Activated T-cell treated with anti-CD3 and anti-CD28 coated beads, Interleukin-2, amount 50 U/mL, for 4 hours (primary cell): ENCODE results near the gene PLOD3. TPM values are rescaled to one million over a fixed set of nuclear protein-coding genes. Genes with fewer than 3 reads are reported as not detected.

Source experiments
- ATAC-seq, 2 donors: fragments of 200-7000 bp; cut with Tn5 transposase; one replicate each; pipeline ENCODE4 v1.10.0; 2021
- DNase-seq: peaks from one replicate; pipeline ENCODE4 v3.0.0-alpha.2; 2020
- H3K27me3 Mint-ChIP-seq: one replicate; pipeline ENCODE4 v1.8.0; 2021; ENCODE audit warnings: low read depth, mixed read lengths
- H3K36me3 Mint-ChIP-seq: one replicate; pipeline ENCODE4 v1.8.0; 2022; ENCODE audit warnings: mixed read lengths; ENCODE audit not compliant: insufficient read depth
- H3K4me1 Mint-ChIP-seq: one replicate; pipeline ENCODE4 v1.8.0; 2021; ENCODE audit warnings: low read depth, mixed read lengths
- H3K4me3 Mint-ChIP-seq: one replicate; pipeline ENCODE4 v1.8.0; 2021; ENCODE audit warnings: mild to moderate bottlenecking, moderate library complexity, mixed read lengths
- H3K9me3 Mint-ChIP-seq: one replicate; pipeline ENCODE4 v1.8.0; 2021; ENCODE audit warnings: mixed read lengths
- total RNA-seq, 3 donors: library from RNA; stranded (reverse); gene quantifications; one replicate each; pipeline ENCODE4 v1.2.1, GENCODE V29; 2021

The PLOD3 gene
- total RNA-seq, 3 donors from 2014 or later: 30.1 to 38.9 (median 33.2) TPM

- Mint-ChIP-seq H3K9me3 (no peaks in the 10 kb centered on the region), H3K36me3 (no peaks in the 10 kb centered on the region), H3K4me3 (no peak overlapping the region), H3K4me1 (no peaks in the 10 kb centered on the region), H3K27me3 (peaks cover 22% of the 10 kb centered on the region)
- ATAC-seq (no peak), DNase-seq (no peak)
These were observed 30.4 kb downstream of the PLOD3 start for GRCh38 chr7:101186844-101187428.

- H3K36me3 Mint-ChIP-seq: no peaks in the 10 kb centered on the region
- H3K4me1 Mint-ChIP-seq: no peaks in the 10 kb centered on the region
- no peaks in the 10 kb centered on the region for H3K9me3 Mint-ChIP-seq
- DNase-seq (no peak), ATAC-seq (no peak)
- no peak overlapping the region for H3K4me3 Mint-ChIP-seq
- H3K27me3 Mint-ChIP-seq: peaks cover 26% of the 10 kb centered on the region
These were observed 31.2 kb downstream of the PLOD3 start for GRCh38 chr7:101186194-101186593.

GRCh38 chr7:101185258-101185839, 32.0 kb downstream of the PLOD3 start:
- peaks cover 33% of the 10 kb centered on the region for H3K27me3 Mint-ChIP-seq
- no peaks in the 10 kb centered on the region for H3K9me3 Mint-ChIP-seq
- ATAC-seq: no peak
- H3K36me3 Mint-ChIP-seq: no peaks in the 10 kb centered on the region
- DNase-seq: no peak
- H3K4me3 Mint-ChIP-seq: no peak overlapping the region
- H3K4me1 Mint-ChIP-seq: peaks cover 2% of the 10 kb centered on the region

GRCh38 chr7:101180130-101180755, 37.1 kb downstream of the PLOD3 start, which contains the start of gene NAT16:
Gene NAT16 (minus strand): TSS chr7:101180293. CDS start chr7:101174807, 5,486 bp downstream.
- H3K4me3 Mint-ChIP-seq: peak within 1 kb of the TSS; percentile 19
- ATAC-seq (no peak), DNase-seq (no peak)
- no peaks in the 10 kb centered on the region for H3K9me3 Mint-ChIP-seq
- peaks cover 6% of the 10 kb centered on the region for H3K4me1 Mint-ChIP-seq
- H3K27me3 Mint-ChIP-seq: peaks cover 66% of the 10 kb centered on the region
- H3K36me3 Mint-ChIP-seq: no peaks in the 10 kb centered on the region

DNA sequence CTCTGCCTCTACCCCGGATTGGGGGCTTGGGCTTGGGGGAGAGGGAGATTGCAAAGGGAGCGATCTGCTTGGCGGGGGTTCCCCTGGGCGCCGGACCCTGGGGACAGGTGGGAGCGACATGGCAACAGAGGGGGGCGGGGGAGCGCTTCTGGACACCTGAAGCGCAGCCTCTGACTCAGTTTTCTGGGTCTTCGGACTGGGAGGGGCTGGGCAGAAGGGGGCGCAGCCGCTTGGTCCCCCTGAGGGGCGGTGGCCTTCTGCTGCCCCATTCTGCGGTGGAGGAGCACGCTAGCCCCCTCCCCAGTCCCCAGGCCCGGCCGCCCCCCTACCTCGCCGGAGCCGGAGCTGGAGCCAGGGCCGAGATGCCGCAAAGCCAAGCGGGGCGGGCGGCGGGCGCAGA, 37.7 kb downstream of the PLOD3 start:
- Mint-ChIP-seq H3K4me3 (no peak overlapping the region), H3K27me3 (peaks cover 67% of the 10 kb centered on the region)
- ATAC-seq: no peak

DNA sequence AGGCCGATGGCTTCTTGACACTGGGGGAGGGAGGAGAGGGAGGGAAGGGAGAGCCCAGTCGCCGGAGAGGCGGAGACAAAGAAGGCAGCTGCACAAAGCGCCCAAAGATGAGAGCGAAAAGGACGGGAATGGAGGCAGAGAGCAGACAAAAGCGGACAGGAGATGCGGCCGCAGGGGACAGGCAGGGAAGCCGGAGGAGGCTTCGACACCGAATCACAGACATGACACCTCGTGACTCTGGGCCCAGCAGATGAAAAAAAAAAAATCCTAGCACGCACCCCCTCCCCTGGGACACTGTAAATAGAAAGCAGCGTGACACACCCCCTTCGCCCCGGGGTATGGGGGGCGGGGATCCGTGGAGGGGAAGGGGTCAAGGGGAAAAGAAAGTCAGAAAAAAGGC, 38.3 kb downstream of the PLOD3 start:
- Mint-ChIP-seq H3K27me3 (peaks cover 71% of the 10 kb centered on the region), H3K4me3 (peak overlapping the region; percentile 19), H3K9me3 (no peaks in the 10 kb centered on the region), H3K36me3 (no peaks in the 10 kb centered on the region), H3K4me1 (peaks cover 10% of the 10 kb centered on the region)
- no peak for ATAC-seq
- DNase-seq: no peak

More for the DNA sequence above, 37.7 kb downstream of the PLOD3 start:
- DNase-seq: no peak
- Mint-ChIP-seq H3K4me1 (peaks cover 7% of the 10 kb centered on the region), H3K36me3 (no peaks in the 10 kb centered on the region), H3K9me3 (no peaks in the 10 kb centered on the region)

DNA sequence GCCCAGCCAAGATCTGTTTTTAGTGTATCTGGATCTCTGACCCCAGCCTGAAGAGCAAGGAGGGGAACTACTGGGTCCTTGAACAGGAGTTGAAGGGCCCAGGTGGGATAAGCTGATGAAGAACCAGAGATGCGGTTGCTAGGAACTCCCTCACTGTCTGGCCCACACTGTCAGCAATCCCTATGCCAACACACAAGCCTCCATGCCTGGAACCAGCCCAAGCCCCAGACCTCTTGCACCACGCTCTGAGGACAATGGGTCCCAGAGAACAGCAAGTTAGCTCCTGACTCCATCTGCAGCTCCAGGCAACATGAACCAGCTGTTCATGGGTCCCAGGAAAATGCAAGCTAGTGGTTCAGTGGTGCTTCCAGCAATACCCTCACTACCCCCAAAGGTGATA, 39.7 kb downstream of the PLOD3 start:
- ATAC-seq: no peak
- DNase-seq: no peak
- no peak overlapping the region for H3K4me3 Mint-ChIP-seq
- H3K36me3 Mint-ChIP-seq: no peaks in the 10 kb centered on the region
- H3K4me1 Mint-ChIP-seq: peaks cover 19% of the 10 kb centered on the region
- no peaks in the 10 kb centered on the region for H3K9me3 Mint-ChIP-seq
- H3K27me3 Mint-ChIP-seq: peaks cover 81% of the 10 kb centered on the region

DNA sequence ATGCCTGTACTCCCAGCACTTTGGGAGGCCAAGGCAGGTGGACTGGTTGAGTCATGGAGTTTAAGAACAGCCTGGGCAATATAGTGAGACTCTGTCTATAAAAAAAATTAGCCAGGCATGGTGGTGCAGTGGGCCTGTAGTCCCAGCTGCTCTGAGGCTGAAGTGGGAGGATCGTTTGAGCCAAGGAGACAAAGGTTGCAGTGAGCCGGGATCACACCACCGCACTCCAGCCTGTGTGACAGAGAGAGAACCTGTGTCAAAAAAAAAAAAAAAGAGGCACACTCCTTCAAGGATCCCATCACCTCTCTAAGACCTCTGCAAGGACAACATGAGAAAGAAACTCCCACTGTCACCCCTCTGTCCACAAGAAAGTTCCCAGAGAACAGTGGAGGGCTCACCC, 41.7 kb downstream of the PLOD3 start:
- DNase-seq (no peak), ATAC-seq (no peak)
- Mint-ChIP-seq H3K9me3 (no peaks in the 10 kb centered on the region), H3K4me3 (no peak overlapping the region), H3K4me1 (peaks cover 33% of the 10 kb centered on the region), H3K36me3 (no peaks in the 10 kb centered on the region), H3K27me3 (peaks cover 81% of the 10 kb centered on the region)

DNA sequence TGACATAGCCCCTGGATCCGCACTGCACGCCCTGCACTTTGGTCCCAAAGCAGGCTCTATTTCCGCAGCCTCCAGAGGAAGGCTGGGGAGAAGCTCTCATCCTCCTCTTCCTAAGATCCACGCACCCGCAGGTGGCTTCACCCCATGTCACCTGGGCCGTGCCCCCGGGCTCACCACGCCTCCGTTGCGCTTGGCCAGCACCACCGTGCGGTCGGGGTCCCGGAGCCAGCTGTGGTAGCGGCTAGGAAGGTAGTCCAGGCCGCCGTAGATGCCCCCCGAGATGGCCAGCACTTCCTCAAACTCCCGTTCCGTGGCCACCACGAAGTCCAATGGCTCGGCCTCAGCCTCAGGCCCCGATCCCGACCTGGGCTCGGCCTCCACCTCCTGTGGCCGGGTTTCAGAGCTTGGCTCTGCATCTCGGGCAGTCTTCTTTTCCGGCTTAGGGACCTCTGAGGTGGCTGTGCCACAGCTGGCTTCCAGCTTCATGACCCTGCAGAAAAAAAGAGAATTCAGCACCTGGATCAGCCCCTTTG, 43.0 kb downstream of the PLOD3 start:
- H3K4me3 Mint-ChIP-seq: no peak overlapping the region
- H3K4me1 Mint-ChIP-seq: peaks cover 44% of the 10 kb centered on the region
- ATAC-seq (no peak), DNase-seq (no peak)
- no peaks in the 10 kb centered on the region for H3K36me3 Mint-ChIP-seq
- H3K27me3 Mint-ChIP-seq: peaks cover 85% of the 10 kb centered on the region
- H3K9me3 Mint-ChIP-seq: no peaks in the 10 kb centered on the region

DNA sequence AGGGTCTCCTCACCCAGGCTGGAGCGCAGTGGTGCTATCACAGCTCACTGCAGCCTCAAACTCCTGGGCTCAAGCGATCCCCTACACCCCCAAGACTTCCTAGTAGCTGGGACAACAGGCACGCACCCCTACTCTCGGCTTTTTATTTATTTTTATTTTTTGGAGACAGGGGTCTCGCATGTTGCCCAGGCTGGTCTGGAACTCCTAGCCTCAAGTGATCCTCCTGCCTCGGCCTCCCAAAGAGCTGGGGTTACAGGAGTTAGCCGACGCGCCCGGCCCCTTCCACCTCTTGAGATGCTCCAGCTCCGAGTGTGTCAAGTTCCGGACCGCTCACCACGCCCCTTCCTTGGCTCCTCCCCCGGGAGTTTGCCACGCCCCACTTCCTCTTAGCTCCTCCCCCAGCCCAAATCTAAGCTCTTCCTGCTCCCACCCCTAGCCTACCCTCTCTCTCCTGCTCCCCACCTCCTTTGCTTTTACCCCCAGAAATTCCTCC, 43.6 kb downstream of the PLOD3 start:
- Mint-ChIP-seq H3K4me3 (peak overlapping the region; percentile 31), H3K36me3 (no peaks in the 10 kb centered on the region), H3K4me1 (peaks cover 45% of the 10 kb centered on the region), H3K27me3 (peaks cover 85% of the 10 kb centered on the region), H3K9me3 (no peaks in the 10 kb centered on the region)
- ATAC-seq (peak; percentile 69 to 73), DNase-seq (peak; percentile 56)

DNA sequence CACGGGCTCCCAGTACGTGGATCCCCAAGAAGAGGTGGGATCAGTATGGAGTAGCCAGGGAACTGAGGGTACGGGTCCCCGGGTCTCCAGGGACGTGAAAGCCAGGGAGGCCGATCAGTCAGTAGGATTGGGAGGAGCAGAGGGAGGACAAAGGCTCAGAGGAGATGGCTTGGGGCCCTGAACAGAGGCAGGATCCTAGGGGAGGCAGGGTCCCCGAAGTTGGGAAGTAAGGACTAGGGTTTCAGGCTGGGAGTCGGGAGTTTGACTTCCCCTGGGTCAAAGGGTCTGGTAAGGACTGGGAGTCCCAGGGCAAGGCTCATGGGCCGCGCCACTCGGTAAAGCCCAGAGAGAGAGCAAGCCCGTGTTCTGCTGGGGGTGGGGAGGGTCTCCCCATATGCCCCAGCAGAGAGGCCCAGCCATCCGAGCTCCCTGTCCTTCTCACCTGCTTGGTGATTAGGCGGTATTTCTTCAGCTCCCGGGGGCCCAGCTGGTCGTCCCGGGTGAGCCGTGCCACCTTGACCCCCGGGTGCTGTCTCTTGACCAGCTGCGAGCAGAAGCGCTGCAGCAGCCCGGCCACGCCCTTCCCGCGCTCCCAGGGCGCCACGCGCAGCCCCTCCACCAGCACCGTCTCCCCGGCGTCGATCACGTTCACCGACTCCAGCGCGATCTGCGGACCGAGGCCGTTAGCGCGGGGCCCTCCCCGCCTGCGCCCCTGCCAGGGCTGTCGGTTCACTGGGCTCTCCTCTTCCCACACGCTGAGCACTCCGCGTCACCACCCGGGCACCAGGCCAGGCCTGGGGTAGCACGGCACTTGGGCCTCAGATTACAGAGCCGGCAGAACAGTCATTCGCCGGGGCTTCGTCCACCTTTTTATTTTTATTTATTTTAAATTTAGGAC, 44.3 kb downstream of the PLOD3 start:
- H3K27me3 Mint-ChIP-seq: peaks cover 87% of the 10 kb centered on the region
- H3K9me3 Mint-ChIP-seq: no peaks in the 10 kb centered on the region
- peaks cover 51% of the 10 kb centered on the region for H3K4me1 Mint-ChIP-seq
- no peaks in the 10 kb centered on the region for H3K36me3 Mint-ChIP-seq
- ATAC-seq (no peak), DNase-seq (no peak)
- H3K4me3 Mint-ChIP-seq: no peak overlapping the region

GRCh38 chr7:101172005-101172853, 45.2 kb downstream of the PLOD3 start:
- no peaks in the 10 kb centered on the region for H3K36me3 Mint-ChIP-seq
- H3K4me3 Mint-ChIP-seq: no peak overlapping the region
- peaks cover 56% of the 10 kb centered on the region for H3K4me1 Mint-ChIP-seq
- DNase-seq: no peak
- ATAC-seq: no peak
- H3K27me3 Mint-ChIP-seq: peaks cover 87% of the 10 kb centered on the region
- H3K9me3 Mint-ChIP-seq: no peaks in the 10 kb centered on the region

DNA sequence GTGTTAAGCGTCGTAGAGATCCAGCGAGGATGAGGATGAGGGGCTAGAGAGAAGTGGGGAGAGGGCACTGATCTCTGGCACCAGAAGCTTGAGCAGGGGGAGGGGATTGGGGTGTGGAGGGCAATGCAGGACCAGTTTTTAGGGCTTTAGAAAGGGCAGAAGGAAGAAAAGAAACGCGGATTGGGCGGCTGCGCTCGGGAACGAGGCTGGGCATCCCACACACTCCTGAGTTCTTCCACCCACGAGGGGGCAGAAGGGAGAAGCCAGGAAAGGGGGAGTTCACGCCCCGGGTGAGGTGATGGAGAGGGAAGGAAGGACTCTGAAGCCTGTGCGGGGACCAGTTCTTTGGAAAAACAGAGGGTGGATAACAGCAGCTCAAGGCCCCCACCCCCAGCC, 45.9 kb downstream of the PLOD3 start:
- peaks cover 85% of the 10 kb centered on the region for H3K27me3 Mint-ChIP-seq
- DNase-seq (no peak), ATAC-seq (no peak)
- no peaks in the 10 kb centered on the region for H3K36me3 Mint-ChIP-seq
- peak overlapping the region; percentile 37 for H3K4me3 Mint-ChIP-seq
- H3K4me1 Mint-ChIP-seq: peaks cover 61% of the 10 kb centered on the region
- H3K9me3 Mint-ChIP-seq: no peaks in the 10 kb centered on the region
